NCI-H460 (cell line): Measurements from ENCODE around the gene STRN4. TPM values are rescaled to one million over a fixed set of nuclear protein-coding genes. Genes with fewer than 3 reads are reported as not detected.
"Not testable (repeated sequence)": the region's sequence is repeated elsewhere in the genome, so short reads cannot be mapped to it uniquely, and the experiment has no call there.

Experiments
- DNase-seq: peaks from one replicate; pipeline ENCODE4 v3.0.0-alpha.2; 2016; ENCODE audit warnings: low read depth; ENCODE audit errors: extremely low read depth
- total RNA-seq: library from RNA; depleted of rRNA; stranded (reverse); fragments of >200 nt; shearing (Covaris generic); gene quantifications from 2 replicates; pipeline ENCODE4 v1.2.3, GENCODE V29; 2014

STRN4 gene
- total RNA-seq, 1 experiment from 2014 or later, result 59.2 TPM

DNA sequence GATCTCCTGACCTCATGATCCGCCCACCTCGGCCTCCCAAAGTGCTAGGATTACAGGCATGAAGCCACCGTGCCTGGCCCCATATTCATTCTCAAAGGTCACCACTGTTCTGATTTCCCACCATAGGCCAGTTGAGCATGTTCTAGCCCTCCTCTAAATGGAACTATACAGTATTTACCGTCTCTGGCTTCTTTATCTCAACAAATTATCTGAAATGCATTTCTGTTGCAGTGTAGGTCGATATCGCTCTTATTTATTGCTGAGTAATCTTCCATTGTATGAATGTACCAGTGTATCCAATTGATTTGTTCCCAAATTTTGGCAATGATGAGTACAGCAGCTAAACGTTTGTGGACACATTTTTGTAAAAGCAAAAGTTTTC, 26.8 kb upstream of the STRN4 start:
- no peak for DNase-seq

DNA sequence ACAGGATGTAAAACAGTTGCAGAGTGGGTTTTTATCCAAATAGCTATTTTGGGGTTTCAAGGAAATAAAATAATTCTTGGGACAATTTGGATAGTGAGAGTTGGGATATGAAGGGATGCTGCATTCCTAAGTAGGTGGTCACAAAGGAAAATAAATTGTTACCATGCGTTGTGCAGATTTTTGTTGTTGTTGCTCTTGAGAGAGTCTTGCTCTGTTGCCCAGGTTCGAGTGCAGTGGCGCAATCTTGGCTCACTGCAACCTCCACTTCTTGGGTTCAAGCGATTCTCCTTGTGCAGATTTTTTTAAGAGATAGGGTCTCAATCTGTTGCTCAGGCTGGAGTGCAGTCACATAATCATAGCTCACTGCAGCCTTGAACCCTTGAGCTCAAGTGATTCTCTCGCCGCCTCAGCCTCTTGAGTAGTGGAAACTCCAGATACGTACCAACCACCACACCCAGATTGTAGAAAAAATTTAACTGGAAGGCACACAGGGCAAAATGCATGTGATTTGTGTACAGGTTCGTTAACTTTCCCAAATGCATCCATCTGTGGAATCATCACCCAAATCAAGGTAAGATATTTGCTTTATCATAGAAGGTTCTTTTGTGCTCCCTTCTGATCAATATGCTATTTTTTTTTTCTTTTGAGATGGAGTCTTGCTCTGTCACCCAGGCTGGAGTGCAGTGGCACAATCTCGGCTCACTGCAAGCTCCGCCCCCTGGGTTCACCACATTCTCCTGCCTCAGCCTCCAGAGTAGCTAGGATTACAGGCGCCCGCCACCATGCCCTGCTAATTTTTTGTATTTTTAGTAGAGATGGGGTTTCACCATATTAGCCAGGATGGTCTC, 26.1 kb upstream of the STRN4 start:
- no peak for DNase-seq

DNA sequence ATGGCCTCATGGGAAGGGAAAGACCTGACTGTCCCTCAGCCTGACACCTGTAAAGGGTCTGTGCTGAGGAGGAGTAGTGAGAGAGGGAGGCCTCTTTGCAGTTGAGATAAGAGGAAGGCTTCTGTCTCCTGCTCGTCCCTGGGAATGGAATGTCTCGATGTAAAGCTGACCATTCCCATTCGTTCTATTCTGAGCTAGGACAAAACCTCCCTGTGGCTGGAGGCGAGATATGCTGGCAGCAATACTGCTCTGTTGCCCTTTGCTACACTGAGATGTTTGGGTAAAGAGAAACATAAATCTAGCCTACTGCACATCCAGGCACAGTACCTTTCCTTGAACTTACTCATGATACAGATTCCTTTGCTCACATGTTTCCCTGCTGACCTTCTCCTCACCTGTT, 22.5 kb upstream of the STRN4 start:
- DNase-seq, result not testable (repeated sequence)

DNA sequence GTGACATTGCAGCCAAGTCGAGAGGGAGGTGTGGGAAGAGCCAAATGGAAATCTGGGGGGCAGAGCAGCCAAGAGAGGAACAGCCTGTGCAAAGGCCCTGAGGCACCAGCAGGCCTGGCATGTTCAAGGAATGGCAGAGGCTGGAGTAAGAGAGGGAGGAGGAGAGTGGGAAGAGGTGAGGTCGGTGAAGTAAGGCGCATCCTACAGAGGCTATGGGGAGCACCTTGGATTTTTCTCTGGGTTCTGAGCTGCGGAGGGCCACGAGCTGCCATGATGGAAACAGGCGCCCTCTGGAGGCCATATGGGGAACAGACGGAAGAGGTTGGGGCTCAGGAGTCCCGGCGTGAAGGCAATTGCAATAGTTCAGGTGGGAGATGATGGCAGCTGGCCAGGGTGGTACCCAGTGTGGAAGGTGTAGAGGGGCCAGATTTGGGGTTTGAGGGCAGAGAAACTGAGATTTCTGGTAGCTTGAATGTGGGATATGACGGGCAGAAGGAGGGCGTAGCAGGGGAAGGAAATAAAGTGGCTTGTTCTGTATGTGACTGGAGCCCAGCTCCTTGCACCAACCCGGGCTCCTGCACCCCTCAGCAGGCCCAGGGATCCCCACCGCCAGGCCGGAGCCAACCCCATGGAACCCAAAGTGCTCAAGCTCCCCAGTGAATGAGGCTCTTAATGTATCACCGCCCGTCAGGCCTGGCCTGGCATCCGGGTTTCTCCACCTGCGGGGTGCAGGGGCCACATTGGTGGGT, 20.5 kb upstream of the STRN4 start:
- no peak for DNase-seq

DNA sequence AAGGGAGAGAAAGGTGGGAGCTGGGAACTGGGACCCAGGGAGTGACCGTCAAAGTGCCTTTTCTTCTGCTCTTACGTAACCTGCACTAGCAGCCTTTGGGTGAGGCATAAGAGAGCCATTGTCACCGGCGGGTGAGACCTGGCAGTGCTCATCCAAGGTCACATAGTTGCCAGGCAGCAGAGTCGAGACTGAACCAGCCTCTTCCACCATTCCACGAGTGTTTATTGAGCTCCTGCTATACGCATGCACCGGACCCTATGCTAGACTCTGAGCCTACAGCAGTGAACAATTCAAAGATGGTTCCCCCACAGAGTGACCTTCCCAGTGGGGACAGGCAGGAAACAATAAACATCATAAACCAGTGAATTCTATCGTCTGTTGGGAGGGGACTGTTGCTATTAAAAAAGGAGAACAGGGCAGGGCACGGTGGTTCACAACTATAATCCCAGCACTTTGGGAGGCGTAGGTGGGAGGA, 18.6 kb upstream of the STRN4 start:
- no peak for DNase-seq

DNA sequence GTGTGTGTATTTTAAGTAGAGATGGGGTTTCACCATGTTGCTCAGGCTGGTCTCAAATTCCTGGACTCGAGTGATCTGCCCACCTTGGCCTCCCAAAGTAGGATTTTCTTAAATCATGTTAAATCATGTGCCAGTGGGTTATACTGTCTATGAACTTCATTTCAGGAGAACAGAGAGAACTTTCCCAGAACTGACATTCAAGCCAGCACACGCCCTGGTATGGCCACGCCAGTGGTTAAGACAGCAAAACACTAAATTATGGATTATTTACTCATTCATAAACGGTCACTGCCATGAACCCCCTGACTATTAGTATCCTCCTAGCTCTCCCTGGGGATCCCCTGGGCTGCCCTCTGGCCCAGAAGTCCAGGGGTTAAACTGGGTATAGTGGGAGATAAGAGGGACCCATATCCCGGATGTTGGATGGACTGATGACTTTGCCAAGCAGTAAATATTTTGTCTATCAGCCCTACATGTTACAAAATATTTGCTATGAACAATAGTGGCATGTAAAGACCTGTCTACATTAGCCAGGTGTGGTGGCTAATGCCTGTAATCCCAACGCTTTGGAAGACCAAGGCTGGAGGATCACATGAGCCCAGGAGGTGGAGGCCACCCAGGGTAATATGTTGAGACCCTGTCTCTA, 16.1 kb upstream of the STRN4 start:
- DNase-seq, result no peak

DNA sequence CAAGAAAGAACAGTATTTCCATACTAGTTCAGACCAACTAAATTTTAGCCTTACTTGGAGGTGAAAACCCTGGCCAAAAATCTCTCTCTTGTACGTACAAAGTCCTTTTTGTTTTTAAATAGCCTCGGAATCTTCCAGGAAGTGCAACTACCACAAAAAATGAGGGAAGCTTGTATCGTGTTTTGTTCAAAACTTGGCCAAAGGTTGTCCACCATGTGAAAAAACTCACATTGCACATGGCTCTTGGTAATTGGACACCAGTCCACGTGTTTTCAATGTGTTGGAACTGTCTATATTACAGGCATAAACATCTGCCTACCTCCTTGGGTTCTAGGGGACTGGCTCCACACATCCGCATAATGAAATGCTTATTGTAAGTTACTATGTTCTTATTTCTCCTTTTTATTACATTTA, 15.2 kb upstream of the STRN4 start:
- DNase-seq, result no peak

DNA sequence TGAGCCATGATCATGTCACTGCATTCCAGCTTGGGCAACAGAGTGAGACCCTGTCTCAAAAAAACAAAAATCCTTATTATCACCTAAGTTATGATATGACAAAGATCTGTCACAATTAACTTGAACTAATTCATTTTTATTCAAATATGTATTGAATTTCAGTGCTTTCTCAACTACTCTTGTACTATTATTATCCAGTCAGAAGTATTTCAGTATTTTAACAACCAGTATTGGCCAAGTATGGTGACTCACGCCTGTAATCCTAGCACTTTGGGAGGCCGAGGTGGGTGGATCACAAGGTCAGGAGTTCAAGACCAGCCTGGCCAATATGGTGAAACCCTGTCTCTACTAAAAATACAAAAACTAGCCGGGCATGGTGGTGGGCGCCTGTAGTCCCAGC, 14.6 kb upstream of the STRN4 start:
- not testable (repeated sequence) for DNase-seq

DNA sequence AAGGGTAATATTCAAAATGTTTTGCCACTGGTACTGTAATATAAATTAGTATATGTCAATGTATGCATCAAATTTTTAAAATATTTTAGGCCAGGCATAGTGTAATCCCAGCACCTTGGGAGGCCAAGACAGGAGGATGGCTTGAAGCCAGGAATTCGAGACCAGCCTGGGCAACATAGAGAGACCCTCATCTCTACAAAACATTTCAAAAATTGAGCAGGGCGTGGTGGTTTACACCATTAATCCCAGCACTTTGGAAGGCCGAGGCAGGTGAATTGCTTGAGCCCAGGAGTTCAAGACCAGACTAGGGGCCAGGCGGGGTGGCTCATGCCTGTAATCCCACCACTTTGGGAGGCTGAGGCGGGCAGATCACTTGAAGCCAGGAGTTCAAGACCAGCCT, 14.1 kb upstream of the STRN4 start:
- no peak for DNase-seq

DNA sequence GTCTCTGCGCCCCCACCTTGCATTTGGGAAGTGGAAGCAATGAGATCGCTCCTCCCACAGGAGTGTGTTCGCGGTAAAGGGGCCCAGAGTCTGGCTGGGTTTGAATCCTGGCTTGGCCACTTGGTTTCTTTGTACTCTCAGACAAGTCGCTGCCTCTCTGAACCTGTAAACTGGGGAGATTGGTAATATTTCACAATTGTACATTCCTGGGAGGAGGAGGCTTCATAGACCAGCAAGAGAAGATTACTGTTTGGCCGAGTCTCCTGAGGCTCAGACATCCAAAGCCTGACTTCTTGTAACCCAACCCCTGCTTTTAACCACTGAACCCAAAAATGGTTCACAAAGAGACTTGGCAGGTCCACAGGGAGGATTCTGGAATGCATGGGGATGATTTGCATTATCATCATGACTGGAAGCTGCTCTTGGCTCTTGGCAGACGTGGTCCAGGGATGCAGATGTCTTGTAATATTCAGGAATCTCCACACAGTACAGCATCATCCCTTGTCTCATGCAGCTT, 13.6 kb upstream of the STRN4 start:
- no peak for DNase-seq

DNA sequence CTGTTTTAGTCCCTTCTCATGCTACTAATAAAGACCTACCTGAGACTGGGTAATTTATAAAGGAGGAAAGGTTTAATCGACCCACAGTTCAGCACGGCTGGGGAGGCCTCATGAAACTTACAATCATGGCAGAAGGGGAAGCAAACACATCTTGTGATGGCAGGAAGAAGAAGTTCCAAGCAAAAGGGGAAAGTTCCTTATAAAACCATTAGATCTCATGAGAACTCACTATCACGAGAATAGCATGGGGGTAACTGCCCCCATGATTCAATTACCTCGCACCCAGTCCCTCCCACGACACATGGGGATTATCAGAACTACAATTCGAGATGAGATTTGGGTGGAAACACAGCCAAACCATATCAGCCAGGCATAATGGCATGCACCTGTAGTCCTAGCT, 13.0 kb upstream of the STRN4 start:
- DNase-seq, result no peak

DNA sequence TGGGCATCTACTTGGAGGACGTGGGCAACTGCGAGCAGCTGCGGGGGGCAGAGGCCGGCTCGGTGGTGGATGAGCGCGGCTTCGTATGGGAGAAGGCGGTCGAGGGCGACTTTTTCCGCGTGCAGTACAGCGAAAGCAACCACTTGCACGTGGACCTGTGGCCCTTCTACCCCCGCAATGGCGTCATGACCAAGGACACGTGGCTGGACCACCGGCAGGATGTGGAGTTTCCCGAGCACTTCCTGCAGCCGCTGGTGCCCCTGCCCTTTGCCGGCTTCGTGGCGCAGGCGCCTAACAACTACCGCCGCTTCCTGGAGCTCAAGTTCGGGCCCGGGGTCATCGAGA, 10.3 kb upstream of the STRN4 start:
- no peak for DNase-seq

DNA sequence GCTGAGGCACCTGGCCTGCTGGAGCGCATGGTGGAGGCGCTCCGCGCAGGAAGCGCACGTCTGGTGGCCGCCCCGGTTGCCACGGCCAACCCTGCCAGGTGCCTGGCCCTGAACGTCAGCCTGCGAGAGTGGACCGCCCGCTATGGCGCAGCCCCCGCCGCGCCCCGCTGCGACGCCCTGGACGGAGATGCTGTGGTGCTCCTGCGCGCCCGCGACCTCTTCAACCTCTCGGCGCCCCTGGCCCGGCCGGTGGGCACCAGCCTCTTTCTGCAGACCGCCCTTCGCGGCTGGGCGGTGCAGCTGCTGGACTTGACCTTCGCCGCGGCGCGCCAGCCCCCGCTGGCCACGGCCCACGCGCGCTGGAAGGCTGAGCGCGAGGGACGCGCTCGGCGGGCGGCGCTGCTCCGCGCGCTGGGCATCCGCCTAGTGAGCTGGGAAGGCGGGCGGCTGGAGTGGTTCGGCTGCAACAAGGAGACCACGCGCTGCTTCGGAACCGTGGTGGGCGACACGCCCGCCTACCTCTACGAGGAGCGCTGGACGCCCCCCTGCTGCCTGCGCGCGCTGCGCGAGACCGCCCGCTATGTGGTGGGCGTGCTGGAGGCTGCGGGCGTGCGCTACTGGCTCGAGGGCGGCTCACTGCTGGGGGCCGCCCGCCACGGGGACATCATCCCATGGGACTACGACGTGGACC, 9.7 kb upstream of the STRN4 start:
- no peak for DNase-seq

DNA sequence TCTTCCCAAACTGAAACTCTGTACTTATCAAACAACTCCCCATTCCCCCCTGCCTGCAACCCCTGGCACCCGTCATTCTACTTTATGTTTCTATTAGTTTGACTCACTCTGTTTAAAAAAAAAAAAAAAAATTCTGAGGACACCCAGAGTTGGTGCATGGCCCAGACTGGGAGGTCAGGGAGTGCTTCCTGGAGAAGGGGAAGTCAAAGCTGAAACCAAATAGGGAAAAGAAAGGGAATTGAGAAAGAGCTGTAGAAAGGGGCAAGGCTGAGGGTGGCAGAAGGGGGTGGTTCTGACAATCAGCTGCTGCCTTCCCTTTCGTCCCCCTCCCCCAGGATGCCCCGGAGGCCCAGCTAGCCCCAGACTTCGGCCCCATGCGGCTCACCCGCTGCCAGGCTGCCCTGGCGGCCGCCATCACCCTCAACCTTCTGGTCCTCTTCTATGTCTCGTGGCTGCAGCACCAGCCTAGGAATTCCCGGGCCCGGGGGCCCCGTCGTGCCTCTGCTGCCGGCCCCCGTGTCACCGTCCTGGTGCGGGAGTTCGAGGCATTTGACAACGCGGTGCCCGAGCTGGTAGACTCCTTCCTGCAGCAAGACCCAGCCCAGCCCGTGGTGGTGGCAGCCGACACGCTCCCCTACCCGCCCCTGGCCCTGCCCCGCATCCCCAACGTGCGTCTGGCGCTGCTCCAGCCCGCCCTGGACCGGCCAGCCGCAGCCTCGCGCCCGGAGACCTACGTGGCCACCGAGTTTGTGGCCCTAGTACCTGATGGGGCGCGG, 9.0 kb upstream of the STRN4 start:
- DNase-seq, result no peak

DNA sequence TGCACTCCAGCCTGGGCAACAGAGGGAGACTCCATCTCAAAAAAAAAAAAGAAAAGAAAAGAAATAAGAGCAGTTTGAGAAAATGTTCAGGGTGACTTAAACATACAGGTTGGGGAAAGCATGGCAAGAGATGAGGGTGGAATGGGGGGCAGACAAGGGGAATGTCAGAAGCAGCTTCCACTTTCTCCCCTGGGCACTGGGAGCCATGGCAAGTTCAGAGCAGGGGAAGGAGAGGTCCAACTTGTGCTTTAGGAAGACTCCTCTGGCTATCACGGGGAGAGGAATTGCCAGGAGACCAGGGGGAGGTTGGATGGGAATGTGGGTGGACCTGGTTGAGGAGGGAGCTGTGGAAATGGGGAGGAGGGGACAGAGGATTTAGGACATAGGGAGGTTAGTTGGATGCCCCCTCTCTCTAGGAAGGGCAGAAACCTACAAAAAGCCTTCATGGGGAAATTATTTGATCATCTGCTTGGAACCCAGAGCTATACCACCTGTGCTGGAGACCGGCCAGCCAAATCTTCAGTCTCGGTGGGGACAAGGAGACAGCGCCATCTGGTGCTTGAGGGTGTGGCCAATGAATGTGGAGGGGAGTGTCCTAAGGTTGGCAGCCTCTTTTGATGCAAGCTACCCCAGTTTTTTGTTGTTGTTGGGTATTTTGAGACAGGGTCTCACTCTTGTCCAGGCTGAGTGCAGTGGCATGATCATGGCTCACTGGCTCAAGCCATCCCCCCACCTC, 7.3 kb upstream of the STRN4 start:
- peak; percentile 26 for DNase-seq

DNA sequence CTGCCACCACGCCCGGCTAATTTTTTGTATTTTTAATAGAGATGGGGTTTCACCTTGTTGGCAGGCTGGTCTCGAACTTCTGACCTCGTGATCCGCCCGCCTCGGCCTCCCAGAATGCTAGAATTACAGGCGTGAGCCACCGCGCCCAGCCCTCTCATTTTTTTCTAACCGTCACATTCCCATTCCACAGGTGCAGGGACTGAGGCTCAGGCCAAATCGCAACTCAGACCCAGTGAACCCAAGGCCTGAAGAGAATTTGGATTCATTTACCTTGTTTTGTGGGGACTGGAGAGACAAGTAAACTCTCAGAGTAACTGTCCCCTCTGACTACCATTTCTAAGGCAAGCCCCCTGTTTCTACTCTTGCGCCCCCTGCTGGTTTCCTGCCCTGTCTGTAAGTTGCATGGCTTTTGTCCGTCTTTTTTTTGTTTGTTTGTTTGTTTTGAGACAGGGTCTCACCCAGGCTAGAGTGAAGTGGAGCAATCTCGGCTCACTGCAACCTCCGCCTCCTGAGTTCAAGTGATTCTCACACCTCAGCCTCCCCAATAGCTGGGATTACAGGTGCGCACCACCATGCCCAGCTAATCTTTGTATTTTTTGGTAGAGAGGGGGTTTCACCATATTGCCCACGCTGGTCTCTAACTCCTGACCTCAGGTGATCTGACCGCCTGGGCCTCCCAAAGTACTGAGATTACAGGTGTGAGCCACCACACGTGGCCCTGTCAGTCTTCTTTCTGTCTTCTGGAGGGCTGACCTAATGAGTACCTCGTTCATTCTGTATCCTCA, 2.3 kb upstream of the STRN4 start:
- DNase-seq, result peak; percentile 49

DNA sequence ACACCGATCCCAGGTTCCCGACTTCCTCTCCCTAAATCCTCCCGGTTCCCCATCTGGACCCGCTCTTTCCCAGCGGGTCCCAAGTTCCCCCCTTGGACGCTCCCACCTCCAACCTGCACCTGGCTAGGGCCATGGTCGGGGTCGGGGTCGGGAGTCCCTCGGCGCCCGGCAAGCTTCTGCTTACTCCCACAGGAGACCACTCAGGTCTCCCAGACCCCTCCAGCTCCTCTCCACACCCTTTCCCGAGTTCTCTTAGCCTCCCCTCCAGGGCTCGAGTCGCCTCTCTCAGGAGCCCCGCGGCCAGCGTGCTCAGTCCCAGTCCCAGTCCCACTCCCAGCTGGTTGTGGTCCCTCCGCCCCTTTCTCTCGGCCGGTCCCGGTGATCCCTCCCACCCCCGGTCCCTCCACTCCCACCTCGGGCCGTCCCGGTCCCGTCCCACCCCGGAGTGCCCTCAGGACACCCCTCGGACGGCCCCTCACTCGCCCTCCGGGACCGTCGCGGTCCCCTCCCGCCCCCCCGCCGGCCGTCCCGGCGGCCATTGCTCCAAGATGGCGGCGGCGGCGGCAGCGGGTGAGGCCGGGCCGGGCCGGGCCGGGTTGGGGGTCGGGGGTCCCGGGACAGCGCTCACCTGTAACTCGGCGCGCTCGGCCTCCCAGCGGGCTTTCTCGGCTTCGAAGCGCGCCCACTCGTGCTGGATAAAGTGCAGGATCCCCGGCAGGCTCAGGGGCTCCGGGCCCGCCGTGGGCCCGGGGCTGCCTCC, 549 bp downstream of the STRN4 start, which contains the start of gene FKRP:
Gene FKRP, plus strand, starts transcription at position 537 of the 760 bp plus-strand sequence. CDS start 9,394 bp downstream, outside the sequence.
- no peak for DNase-seq

DNA sequence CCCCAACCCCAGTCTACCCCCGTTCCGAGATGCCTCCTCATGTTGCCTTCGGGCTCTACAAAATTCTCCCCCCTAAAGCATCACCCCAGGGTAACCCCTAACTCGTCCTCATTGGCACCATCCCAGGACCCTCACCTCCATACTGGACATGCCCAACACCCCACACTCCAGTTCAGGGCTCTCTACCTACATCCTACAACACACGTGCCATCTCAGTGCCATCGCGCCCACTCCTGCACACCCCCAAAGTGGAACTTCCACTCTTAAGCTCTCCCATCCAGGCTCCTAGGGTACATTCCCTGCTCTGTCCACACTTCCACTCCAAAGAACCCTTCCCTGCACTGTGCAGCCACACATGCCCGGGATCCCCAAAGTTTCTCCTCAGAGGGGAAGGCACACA, 1.2 kb downstream of the STRN4 start:
- DNase-seq, result no peak
